ENCODE results near the gene ATP8B3.

DNA sequence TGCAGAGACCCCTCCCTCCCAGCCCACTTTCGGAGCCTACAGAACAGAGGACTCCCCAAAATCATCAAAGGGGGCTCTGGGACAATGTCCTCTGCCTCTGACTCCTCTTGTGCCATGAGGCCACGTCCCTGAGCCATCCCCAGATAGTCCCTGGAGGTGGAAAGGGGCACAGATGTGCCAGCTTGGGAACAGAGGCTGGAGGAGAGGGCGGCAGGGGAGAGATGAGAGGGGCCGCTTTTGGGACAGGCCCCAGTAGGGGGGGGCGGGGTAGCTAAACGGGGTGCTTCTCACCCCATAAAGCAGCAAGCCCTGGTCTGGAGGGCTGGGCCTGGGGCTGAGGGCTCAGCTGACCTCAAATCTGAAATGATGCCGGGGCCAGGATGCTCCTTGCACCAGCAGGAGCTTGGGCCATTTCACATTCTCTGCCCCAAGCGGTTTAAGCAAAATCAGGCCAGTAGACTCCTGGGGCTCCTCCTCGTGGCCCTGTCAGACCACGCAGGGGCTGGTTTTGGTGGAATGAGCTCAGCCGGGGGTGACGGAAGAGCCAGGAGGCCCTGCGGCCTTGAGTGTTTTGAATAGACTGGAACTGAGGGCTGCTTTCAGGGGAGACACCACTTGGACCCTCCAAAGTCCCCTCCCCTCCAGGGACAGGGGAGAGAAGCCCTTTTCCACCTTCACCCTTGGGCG lies 31.7 kb downstream of the ATP8B3 start:
- TF ChIP-seq CTCF (IDR thresholded peaks at IDR 0.05): no peak
- TF ChIP-seq MAX (IDR thresholded peaks at IDR 0.05): no peak
- no peak for TF ChIP-seq CHD4 (IDR thresholded peaks at IDR 0.05; ENCODE audit: borderline replicate concordance)
- TF ChIP-seq, protein P1, sequence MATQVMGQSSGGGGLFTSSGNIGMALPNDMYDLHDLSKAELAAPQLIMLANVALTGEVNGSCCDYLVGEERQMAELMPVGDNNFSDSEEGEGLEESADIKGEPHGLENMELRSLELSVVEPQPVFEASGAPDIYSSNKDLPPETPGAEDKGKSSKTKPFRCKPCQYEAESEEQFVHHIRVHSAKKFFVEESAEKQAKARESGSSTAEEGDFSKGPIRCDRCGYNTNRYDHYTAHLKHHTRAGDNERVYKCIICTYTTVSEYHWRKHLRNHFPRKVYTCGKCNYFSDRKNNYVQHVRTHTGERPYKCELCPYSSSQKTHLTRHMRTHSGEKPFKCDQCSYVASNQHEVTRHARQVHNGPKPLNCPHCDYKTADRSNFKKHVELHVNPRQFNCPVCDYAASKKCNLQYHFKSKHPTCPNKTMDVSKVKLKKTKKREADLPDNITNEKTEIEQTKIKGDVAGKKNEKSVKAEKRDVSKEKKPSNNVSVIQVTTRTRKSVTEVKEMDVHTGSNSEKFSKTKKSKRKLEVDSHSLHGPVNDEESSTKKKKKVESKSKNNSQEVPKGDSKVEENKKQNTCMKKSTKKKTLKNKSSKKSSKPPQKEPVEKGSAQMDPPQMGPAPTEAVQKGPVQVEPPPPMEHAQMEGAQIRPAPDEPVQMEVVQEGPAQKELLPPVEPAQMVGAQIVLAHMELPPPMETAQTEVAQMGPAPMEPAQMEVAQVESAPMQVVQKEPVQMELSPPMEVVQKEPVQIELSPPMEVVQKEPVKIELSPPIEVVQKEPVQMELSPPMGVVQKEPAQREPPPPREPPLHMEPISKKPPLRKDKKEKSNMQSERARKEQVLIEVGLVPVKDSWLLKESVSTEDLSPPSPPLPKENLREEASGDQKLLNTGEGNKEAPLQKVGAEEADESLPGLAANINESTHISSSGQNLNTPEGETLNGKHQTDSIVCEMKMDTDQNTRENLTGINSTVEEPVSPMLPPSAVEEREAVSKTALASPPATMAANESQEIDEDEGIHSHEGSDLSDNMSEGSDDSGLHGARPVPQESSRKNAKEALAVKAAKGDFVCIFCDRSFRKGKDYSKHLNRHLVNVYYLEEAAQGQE (IDR thresholded peaks at IDR 0.05): no peak
- no peak for TF ChIP-seq ELK1 (IDR thresholded peaks at IDR 0.05; ENCODE audit: low read depth, low read length)
